ENCODE results near the gene TMEM89. TPM values are rescaled to one million over a fixed set of nuclear protein-coding genes. Genes with fewer than 3 reads are reported as not detected.

Gene TMEM89
- total and polyA plus RNA-seq, 2 of the 13 experiments (the other 11 are each of a cell fraction or from before 2014, with no cell fraction given): 0.31 to 0.59 TPM

- TF ChIP-seq ZNF609 (CRISPR knock-in tag; IDR thresholded peaks at IDR 0.05; ENCODE audit: borderline replicate concordance): no peak
- TF ChIP-seq SAP130 (CRISPR knock-in tag; IDR thresholded peaks at IDR 0.05; ENCODE audit: low read depth): peak; percentile 90
- no peak for TF ChIP-seq TCF12 (IDR thresholded peaks at IDR 0.05)
- no peak for TF ChIP-seq TCF12 (CRISPR knock-in tag; IDR thresholded peaks at IDR 0.05)
- TF ChIP-seq, protein P1, sequence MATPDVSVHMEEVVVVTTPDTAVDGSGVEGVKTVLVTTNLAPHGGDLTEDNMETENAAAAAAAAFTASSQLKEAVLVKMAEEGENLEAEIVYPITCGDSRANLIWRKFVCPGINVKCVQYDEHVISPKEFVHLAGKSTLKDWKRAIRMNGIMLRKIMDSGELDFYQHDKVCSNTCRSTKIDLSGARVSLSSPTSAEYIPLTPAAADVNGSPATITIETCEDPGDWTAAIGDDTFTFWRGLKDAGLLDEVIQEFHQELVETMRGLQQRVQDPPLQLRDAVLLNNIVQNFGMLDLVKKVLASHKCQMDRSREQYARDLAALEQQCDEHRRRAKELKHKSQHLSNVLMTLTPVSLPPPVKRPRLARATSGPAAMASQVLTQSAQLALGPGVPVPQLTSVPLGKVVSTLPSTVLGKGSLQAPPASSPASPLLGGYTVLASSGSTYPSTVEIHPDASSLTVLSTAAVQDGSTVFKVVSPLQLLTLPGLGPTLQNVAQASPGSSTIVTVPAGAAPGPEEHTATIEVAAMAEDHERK (CRISPR knock-in tag; IDR thresholded peaks at IDR 0.05; ENCODE audit: low read depth): no peak
- TF ChIP-seq ZNF747 (CRISPR knock-in tag; IDR thresholded peaks at IDR 0.05; ENCODE audit: borderline replicate concordance): no peak; the same call in 1 of the 2 replicates
- peak; percentile 76; the same call in 1 of the 2 replicates for TF ChIP-seq ZNF605 (CRISPR knock-in tag; IDR thresholded peaks at IDR 0.05)
- no peak for TF ChIP-seq ATAD3A (CRISPR knock-in tag; IDR thresholded peaks at IDR 0.05)
- no peak for TF ChIP-seq ZNF329 (CRISPR knock-in tag; IDR thresholded peaks at IDR 0.05; ENCODE audit: low read depth)
- TF ChIP-seq ARNTL (CRISPR knock-in tag; IDR thresholded peaks at IDR 0.05): 0 out of 2 replicates have a peak, but pooled peaks have one; percentile 21
- no peak for TF ChIP-seq RAD51 (IDR thresholded peaks at IDR 0.05; ENCODE audit: borderline replicate concordance)
- TF ChIP-seq, protein P2, sequence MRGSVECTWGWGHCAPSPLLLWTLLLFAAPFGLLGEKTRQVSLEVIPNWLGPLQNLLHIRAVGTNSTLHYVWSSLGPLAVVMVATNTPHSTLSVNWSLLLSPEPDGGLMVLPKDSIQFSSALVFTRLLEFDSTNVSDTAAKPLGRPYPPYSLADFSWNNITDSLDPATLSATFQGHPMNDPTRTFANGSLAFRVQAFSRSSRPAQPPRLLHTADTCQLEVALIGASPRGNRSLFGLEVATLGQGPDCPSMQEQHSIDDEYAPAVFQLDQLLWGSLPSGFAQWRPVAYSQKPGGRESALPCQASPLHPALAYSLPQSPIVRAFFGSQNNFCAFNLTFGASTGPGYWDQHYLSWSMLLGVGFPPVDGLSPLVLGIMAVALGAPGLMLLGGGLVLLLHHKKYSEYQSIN (CRISPR knock-in tag; IDR thresholded peaks at IDR 0.05; ENCODE audit: borderline replicate concordance): no peak
- no peak for TF ChIP-seq ZNF296 (CRISPR knock-in tag; conservative IDR thresholded peaks at IDR 0.05)
- no peak for TF ChIP-seq EZH2 (conservative IDR thresholded peaks at IDR 0.05; ENCODE audit: low read depth, low read length)
- TF ChIP-seq ZNF547 (CRISPR knock-in tag; IDR thresholded peaks at IDR 0.05): peak; percentile 89; the same call in 1 of the 2 replicates
- no peak for TF ChIP-seq ZNF282 (IDR thresholded peaks at IDR 0.05; ENCODE audit: partially characterized antibody)
- peak; percentile 69; the same call in 1 of the 3 replicates for TF ChIP-seq MXI1 (IDR thresholded peaks at IDR 0.05; ENCODE audit: borderline replicate concordance, low read depth, low read length)
- no peak for TF ChIP-seq ZNF512 (CRISPR knock-in tag; IDR thresholded peaks at IDR 0.05)
- peak; percentile 47 for TF ChIP-seq MED8 (CRISPR knock-in tag; IDR thresholded peaks at IDR 0.05; ENCODE audit: insufficient replicate concordance)
Observed at GRCh38 chr3:48635222-48636021, 13.9 kb upstream of the TMEM89 start, which contains the start of gene SLC26A6 (continued).
